Astrocyte of the spinal cord (primary cell): Measurements from ENCODE around the gene PMPCA.

Source experiments
- DNase-seq: peaks from one replicate; pipeline ENCODE4 v3.0.0; 2011; ENCODE audit warnings: low read depth, low spot score
- H3K4me3 ChIP-seq: 2 replicates; pipeline ENCODE4 v1.5.1; 2011; ENCODE audit warnings: low read depth, mild to moderate bottlenecking, low read length, moderate library complexity
- in situ Hi-C: cut with HindIII; loops from 2 replicates; pipeline ENCODE4 v1.10.0; 2017; ENCODE audit warnings: low sequenced_read_pairs
- TF ChIP-seq, protein P1 (sequence below): IDR thresholded peaks from 2 replicates; pipeline ENCODE4 v1.5.1; 2012; ENCODE audit warnings: low read depth, mild to moderate bottlenecking, low read length, inconsistent platforms

PMPCA gene

DNA sequence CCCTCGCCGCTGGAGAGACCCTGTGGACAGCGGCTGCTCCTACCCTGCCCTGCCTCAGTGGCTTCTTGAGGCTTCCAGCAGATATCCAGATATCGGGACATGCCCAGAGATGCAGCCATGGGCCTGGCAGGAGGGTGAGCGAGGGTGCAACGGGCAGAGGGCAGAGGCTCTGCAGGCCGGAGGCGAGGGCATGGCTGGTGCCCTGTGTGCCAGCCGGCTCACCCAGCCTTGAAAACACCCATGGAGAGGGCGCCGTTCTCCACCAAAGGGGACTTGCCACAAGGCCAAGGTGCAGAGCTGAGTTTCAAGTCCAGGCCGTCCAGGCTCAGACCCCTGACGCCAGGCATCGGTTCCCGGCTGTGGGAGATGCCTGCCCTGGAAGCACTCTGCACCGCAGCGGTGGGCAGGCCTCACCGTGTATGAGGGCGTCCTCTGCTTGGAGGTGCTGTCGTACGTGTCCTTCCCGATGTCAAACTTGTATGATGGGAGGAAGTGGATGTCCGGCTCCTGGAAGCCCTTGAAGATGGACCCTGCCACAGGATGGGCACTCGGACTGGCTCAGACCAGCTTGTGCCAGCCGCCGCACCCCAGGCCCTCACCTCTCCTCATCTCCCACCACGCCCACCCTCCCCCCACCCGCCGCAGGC is 20.3 kb downstream of the PMPCA start:
- TF ChIP-seq, protein P1, sequence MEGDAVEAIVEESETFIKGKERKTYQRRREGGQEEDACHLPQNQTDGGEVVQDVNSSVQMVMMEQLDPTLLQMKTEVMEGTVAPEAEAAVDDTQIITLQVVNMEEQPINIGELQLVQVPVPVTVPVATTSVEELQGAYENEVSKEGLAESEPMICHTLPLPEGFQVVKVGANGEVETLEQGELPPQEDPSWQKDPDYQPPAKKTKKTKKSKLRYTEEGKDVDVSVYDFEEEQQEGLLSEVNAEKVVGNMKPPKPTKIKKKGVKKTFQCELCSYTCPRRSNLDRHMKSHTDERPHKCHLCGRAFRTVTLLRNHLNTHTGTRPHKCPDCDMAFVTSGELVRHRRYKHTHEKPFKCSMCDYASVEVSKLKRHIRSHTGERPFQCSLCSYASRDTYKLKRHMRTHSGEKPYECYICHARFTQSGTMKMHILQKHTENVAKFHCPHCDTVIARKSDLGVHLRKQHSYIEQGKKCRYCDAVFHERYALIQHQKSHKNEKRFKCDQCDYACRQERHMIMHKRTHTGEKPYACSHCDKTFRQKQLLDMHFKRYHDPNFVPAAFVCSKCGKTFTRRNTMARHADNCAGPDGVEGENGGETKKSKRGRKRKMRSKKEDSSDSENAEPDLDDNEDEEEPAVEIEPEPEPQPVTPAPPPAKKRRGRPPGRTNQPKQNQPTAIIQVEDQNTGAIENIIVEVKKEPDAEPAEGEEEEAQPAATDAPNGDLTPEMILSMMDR: no peak
- in situ Hi-C loops: no loop called here
- no peak for DNase-seq
- no peak overlapping the region for H3K4me3 ChIP-seq

- DNase-seq: no peak
- TF ChIP-seq, protein P1: no peak
- H3K4me3 ChIP-seq: no peak overlapping the region
- in situ Hi-C loops: no loop called here
These were observed 21.4 kb downstream of the PMPCA start for GRCh38 chr9:136431782-136432350.

DNA sequence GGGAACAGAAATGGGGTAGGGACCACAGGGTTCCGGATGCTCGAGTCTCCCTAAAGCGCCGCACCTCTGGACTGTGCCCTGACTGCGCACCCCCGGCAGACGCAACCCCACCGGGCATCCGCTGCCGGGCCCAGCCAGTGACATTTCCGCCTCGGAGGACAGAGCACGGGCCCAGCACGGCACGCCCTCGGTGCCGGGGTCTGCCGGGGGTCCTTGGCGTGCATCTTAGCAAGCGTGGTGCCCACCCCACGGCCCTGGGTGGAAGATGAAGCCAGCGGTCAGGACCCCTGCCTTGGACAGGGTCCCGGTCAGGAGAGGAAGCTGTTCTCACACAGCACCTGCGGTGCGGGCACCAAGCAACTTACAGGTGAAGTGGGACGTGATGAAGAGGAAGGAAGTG is 22.1 kb downstream of the PMPCA start:
- DNase-seq: no peak
- in situ Hi-C loops: no loop called here
- no peak overlapping the region for H3K4me3 ChIP-seq
- TF ChIP-seq, protein P1: no peak

- no peak overlapping the region for H3K4me3 ChIP-seq
- TF ChIP-seq, protein P1: no peak
- DNase-seq: no peak
- in situ Hi-C loops: no loop called here
These were observed 22.7 kb downstream of the PMPCA start for GRCh38 chr9:136433043-136433715.

DNA sequence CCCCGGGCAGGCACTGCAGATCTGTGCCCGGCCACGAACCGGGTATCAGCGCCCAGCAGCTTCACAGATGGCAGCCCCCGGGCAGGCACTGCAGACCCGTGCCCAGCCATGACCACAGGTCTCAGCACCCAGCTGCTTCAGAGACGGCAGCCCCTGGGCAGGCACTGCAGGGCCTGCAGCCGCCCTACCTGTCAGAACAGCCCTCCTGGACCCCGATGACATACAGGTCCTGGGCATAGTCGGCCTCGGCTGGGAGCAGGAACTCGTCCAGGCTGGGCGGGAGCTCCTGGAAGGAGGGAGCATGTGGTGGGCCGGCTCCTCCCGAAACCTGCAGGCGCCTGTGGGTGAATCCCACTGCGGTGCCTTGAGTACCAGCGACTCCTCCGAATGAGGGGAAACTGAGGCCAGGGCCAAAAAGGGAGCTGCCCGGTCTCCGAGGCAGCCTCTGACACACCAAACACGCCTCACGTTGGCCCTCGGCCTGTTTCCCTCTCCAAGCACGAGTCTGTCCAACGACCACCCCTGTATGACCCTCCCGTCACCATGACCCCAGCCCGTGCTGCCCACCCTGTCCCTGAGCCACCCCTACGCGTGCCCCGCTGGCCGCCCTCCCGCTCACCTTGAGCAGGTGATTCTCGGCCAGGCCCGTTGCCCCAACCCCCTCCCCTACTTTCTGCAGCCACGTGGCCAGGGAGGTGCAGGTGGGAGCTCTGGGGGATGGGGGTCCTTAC is 23.6 kb downstream of the PMPCA start:
- TF ChIP-seq, protein P1: no peak
- DNase-seq: no peak
- no peak overlapping the region for H3K4me3 ChIP-seq
- in situ Hi-C loops: no loop called here

DNA sequence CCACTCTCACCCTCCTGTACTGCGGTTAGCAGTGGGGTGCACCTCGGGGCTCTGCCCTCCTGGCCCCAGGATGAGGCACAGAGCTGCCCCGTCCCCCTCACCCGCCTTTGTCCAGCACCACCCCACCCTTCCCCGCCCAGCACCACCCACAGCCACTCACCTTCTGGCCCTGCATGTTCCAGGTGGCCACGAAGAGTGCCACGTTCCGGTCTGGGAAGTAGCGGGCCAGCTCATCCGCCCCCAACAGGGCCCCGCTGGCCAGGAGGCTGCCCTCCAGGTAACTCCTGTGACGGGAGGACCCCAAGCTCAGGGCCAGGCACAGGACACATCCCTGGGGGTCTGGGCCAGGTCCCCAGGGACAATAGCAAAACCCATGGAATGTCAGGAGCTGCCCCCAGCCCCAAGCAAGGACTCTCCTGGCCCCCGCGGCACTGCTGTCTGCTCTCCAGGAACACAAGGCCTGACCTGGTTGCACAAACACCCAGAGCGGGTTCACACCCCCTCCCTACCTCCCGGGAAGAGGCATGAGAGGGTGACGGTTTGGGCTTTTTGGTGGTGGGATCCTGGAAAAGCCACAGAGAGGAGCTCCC is 24.2 kb downstream of the PMPCA start:
- no peak overlapping the region for H3K4me3 ChIP-seq
- in situ Hi-C loops: no loop called here
- TF ChIP-seq, protein P1: no peak
- DNase-seq: no peak
